IMR-90 (cell line): ENCODE results near the gene AMBP. TPM values are rescaled to one million over a fixed set of nuclear protein-coding genes. Genes with fewer than 3 reads are reported as not detected.

Experiments
- ATAC-seq: fragments of 200-7000 bp; cut with Tn5 transposase; 2 replicates; pipeline ENCODE4 v1.9.1; 2020; ENCODE audit warnings: low read depth, mild to moderate bottlenecking, moderate library complexity
- BruUV-seq: library from RNA; stranded (reverse); fragments of 400-500 nt; replicated peaks from 2 replicates; lab custom pipeline; 2021; lab: Mats Ljungman, UMichigan
- CTCF ChIA-PET: fragments of 300-600 bp; formaldehyde crosslinking; extraction: SDS; loops from one replicate; lab custom pipeline; 2021; ENCODE audit warnings: antibody characterized with exemption; lab: Yijun Ruan, JAX
- POLR2A ChIA-PET: fragments of 300-600 bp; sonication (Branson Sonifier 250); formaldehyde crosslinking; loops from one replicate; lab custom pipeline; 2022; ENCODE audit warnings: antibody characterized with exemption; ENCODE audit not compliant: unreplicated experiment; lab: Charles Lee
- DNase-seq: peaks from one replicate; pipeline ENCODE4 v3.0.0; 2013
- H2AFZ ChIP-seq: replicated peaks from 2 replicates; pipeline ENCODE3; 2013; ENCODE audit warnings: low read length, mild to moderate bottlenecking; ENCODE audit not compliant: poor library complexity
- H2AK5ac ChIP-seq: 2 replicates; pipeline ENCODE4 v1.6.1; 2013; ENCODE audit warnings: low read depth, low read length, inconsistent platforms
- H2AK9ac ChIP-seq: replicated peaks from 2 replicates; pipeline ENCODE3; 2013; ENCODE audit warnings: mild to moderate bottlenecking, low read depth, low read length, moderate library complexity; ENCODE audit not compliant: poor library complexity
- H2BK120ac ChIP-seq: 2 replicates; pipeline ENCODE4 v1.6.1; 2013; ENCODE audit warnings: low read depth, low read length, inconsistent platforms
- H2BK15ac ChIP-seq: 3 replicates; pipeline ENCODE4 v1.6.1; 2013; ENCODE audit warnings: low read depth, low read length, inconsistent platforms
- H2BK20ac ChIP-seq: 2 replicates; pipeline ENCODE4 v1.6.1; 2013; ENCODE audit warnings: low read depth, mild to moderate bottlenecking, inconsistent platforms, low read length, moderate library complexity
- H2BK5ac ChIP-seq: 2 replicates; pipeline ENCODE4 v1.6.1; 2013; ENCODE audit warnings: mild to moderate bottlenecking, low read depth, low read length, inconsistent platforms; ENCODE audit not compliant: poor library complexity, severe bottlenecking
- H3K14ac ChIP-seq: replicated peaks from 2 replicates; pipeline ENCODE4 v1.6.1; 2013; ENCODE audit warnings: low read depth, low read length, inconsistent platforms
- H3K18ac ChIP-seq: 2 replicates; pipeline ENCODE4 v1.6.1; 2013; ENCODE audit warnings: low read depth, low read length, control low read depth
- H3K23ac ChIP-seq: 2 replicates; pipeline ENCODE4 v1.6.1; 2013; ENCODE audit warnings: low read depth, low read length, inconsistent platforms
- H3K27ac ChIP-seq: 2 replicates; pipeline ENCODE4 v1.5.1; 2013; ENCODE audit warnings: mild to moderate bottlenecking, control low read depth, low read length; ENCODE audit not compliant: insufficient read depth
- H3K27me3 ChIP-seq: 2 replicates; pipeline ENCODE4 v1.6.1; 2013; ENCODE audit warnings: low read length; ENCODE audit not compliant: control insufficient read depth, insufficient read depth
- H3K36me3 ChIP-seq: 2 replicates; pipeline ENCODE4 v1.6.1; 2013; ENCODE audit warnings: low read length, mixed read lengths; ENCODE audit not compliant: control insufficient read depth, insufficient read depth
- H3K4ac ChIP-seq: 2 replicates; pipeline ENCODE4 v1.6.1; 2013; ENCODE audit warnings: low read depth, low read length, inconsistent platforms
- H3K4me1 ChIP-seq: 2 replicates; pipeline ENCODE4 v1.6.1; 2013; ENCODE audit warnings: low read length, mixed read lengths; ENCODE audit not compliant: control insufficient read depth, insufficient read depth
- H3K4me2 ChIP-seq: 2 replicates; pipeline ENCODE4 v1.6.1; 2013; ENCODE audit warnings: low read depth, mild to moderate bottlenecking, control low read depth, low read length, moderate library complexity
- H3K4me3 ChIP-seq: 2 replicates; pipeline ENCODE4 v1.5.1; 2013; ENCODE audit warnings: low read depth, mild to moderate bottlenecking, control low read depth, low read length, moderate library complexity; ENCODE audit not compliant: insufficient read depth
- H3K56ac ChIP-seq: 2 replicates; pipeline ENCODE4 v1.6.1; 2013; ENCODE audit warnings: low read length, inconsistent platforms; ENCODE audit not compliant: insufficient read depth; ENCODE audit errors: extremely low read depth
- H3K79me1 ChIP-seq, 2 experiments: 2 replicates each; pipeline ENCODE4 v1.6.1; 2013; ENCODE audit warnings: low read length in 2 of 2, inconsistent platforms in 1 of 2, low read depth in 1 of 2
- H3K9ac ChIP-seq: 2 replicates; pipeline ENCODE4 v1.6.1; 2013; ENCODE audit warnings: low read depth, low read length, control low read depth
- H3K9me1 ChIP-seq: 2 replicates; pipeline ENCODE4 v1.6.1; 2013; ENCODE audit warnings: low read length, inconsistent platforms; ENCODE audit not compliant: insufficient read depth
- H3K9me3 ChIP-seq: 2 replicates; pipeline ENCODE4 v1.6.1; 2013; ENCODE audit warnings: low read length; ENCODE audit not compliant: control insufficient read depth, insufficient read depth
- H4K20me1 ChIP-seq: 2 replicates; pipeline ENCODE4 v1.6.1; 2013; ENCODE audit warnings: low read length, inconsistent platforms; ENCODE audit not compliant: insufficient read depth
- H4K5ac ChIP-seq: 2 replicates; pipeline ENCODE4 v1.6.1; 2013; ENCODE audit warnings: mild to moderate bottlenecking, low read depth, low read length, control low read depth
- H4K8ac ChIP-seq, 2 experiments: 2 replicates each; pipeline ENCODE4 v1.6.1; 2013; ENCODE audit warnings: low read depth in 2 of 2, low read length in 2 of 2, control low read depth in 1 of 2, inconsistent platforms in 1 of 2
- H4K91ac ChIP-seq: 2 replicates; pipeline ENCODE4 v1.6.1; 2013; ENCODE audit warnings: low read depth, low read length, inconsistent platforms; ENCODE audit not compliant: insufficient read depth
- BHLHE40 ChIP-seq: fragments of 150-350 bp; IDR thresholded peaks from 2 replicates; pipeline ENCODE4 v1.6.1; 2016; ENCODE audit warnings: mild to moderate bottlenecking, low read depth, low read length
- CHD1 ChIP-seq: IDR thresholded peaks from 2 replicates; pipeline ENCODE4 v1.6.1; 2012; ENCODE audit warnings: low read depth, low read length, improper control_type of control experiment
- CTCF ChIP-seq: conservative IDR thresholded peaks from 2 replicates; pipeline ENCODE4 v1.5.1; 2012; ENCODE audit warnings: mild to moderate bottlenecking, low read depth, low read length, improper control_type of control experiment
- MAFK ChIP-seq: IDR thresholded peaks from 2 replicates; pipeline ENCODE4 v1.6.1; 2012; ENCODE audit warnings: low read depth, low read length, improper control_type of control experiment
- MAZ ChIP-seq: IDR thresholded peaks from 2 replicates; pipeline ENCODE4 v1.6.1; 2012; ENCODE audit warnings: low read depth, mild to moderate bottlenecking, low read length, improper control_type of control experiment, moderate library complexity, borderline replicate concordance
- MXI1 ChIP-seq: IDR thresholded peaks from 2 replicates; pipeline ENCODE4 v1.6.1; 2012; ENCODE audit warnings: low read depth, mild to moderate bottlenecking, low read length, moderate library complexity, borderline replicate concordance
- NFE2L2 ChIP-seq: fragments of 150-350 bp; IDR thresholded peaks from 2 replicates; pipeline ENCODE4 v1.6.1; 2016; ENCODE audit warnings: low read depth, mild to moderate bottlenecking, low read length
- POLR2A ChIP-seq: IDR thresholded peaks from 2 replicates; pipeline ENCODE4 v1.6.1; 2012; ENCODE audit warnings: mild to moderate bottlenecking, low read depth, low read length
- RAD21 ChIP-seq: IDR thresholded peaks from 2 replicates; pipeline ENCODE4 v1.6.1; 2012; ENCODE audit warnings: low read length, improper control_type of control experiment
- RCOR1 ChIP-seq: IDR thresholded peaks from 2 replicates; pipeline ENCODE4 v1.6.1; 2012; ENCODE audit warnings: mild to moderate bottlenecking, low read length, improper control_type of control experiment; ENCODE audit not compliant: insufficient replicate concordance
- SMC3 ChIP-seq: fragments of 150-350 bp; IDR thresholded peaks from 2 replicates; pipeline ENCODE4 v1.6.1; 2016; ENCODE audit warnings: low read depth, mild to moderate bottlenecking, antibody characterized with exemption, low read length, moderate library complexity
- WGBS, 2 experiments: methylation state at CpG; one replicate each; pipeline versions ENCODE4 v1.1.5 to v1.1.7; 2013; ENCODE audit warnings: missing lambda C conversion rate in 2 of 2; ENCODE audit not compliant: insufficient read length in 1 of 2; ENCODE audit errors: extremely low coverage in 2 of 2; 5-methylcytosine and 5-hydroxymethylcytosine counted together
- dilution Hi-C: fragments of 300-500 bp; cut with HindIII; formaldehyde crosslinking; loops from one replicate; pipeline ENCODE4 v1.14.3; 2018; ENCODE audit warnings: low sequenced_read_pairs; ENCODE audit not compliant: unreplicated experiment
- in situ Hi-C: fragments of 300-500 bp; cut with MboI; formaldehyde crosslinking; loops from 3 replicates; pipeline ENCODE4 v1.14.3; 2019; ENCODE audit warnings: low sequenced_read_pairs, inconsistent platforms, mixed read lengths
- intact Hi-C: fragments of 100-400 bp; cut with micrococcal nuclease; formaldehyde crosslinking; loops from 2 replicates; pipeline ENCODE4 v1.10.0; 2022
- polyA plus RNA-seq, 3 experiments: library from polyadenylated mRNA; depleted of rRNA; stranded (reverse); fragments of >200 nt; gene quantifications; 2 replicates each; pipeline ENCODE4 v1.2.3, GENCODE V29; 2012; ENCODE audit warnings: low replicate concordance in 1 of 3
- total RNA-seq: library from RNA; depleted of rRNA; stranded (reverse); fragments of >200 nt; gene quantifications from 2 replicates; pipeline ENCODE4 v1.2.3, GENCODE V29; 2012

The AMBP gene
- total and polyA plus RNA-seq, 2 of the 4 experiments (the other 2 are of a cell fraction): not detected

GRCh38 chr9:114035845-114036801 is 42.0 kb downstream of the AMBP start:
- dilution Hi-C loops (no loop called here), intact Hi-C loops (no loop called here), in situ Hi-C loops (no loop called here)
- Histone ChIP-seq H3K27ac (no peak overlapping the region), H2AK5ac (no peak overlapping the region), H3K9me1 (no peaks in the 10 kb centered on the region), H3K79me1 (no peaks in the 10 kb centered on the region), H4K91ac (no peak overlapping the region), H2BK15ac (no peak overlapping the region), H4K8ac (no peak overlapping the region), H2AK9ac (no peak overlapping the region), H3K14ac (no peak overlapping the region), H4K20me1 (no peaks in the 10 kb centered on the region; the same call in 1 of the 2 replicates), H3K4me2 (no peak overlapping the region), H3K23ac (no peak overlapping the region), H3K36me3 (peaks cover 55% of the 10 kb centered on the region), H3K27me3 (no peaks in the 10 kb centered on the region), H2BK20ac (no peak overlapping the region), H3K4ac (no peak overlapping the region), H2BK5ac (no peak overlapping the region), H3K9ac (no peak overlapping the region), H3K9me3 (no peaks in the 10 kb centered on the region), H3K4me3 (no peak overlapping the region), H3K56ac (no peak overlapping the region), H3K4me1 (no peaks in the 10 kb centered on the region), H2AFZ (peak overlapping the region; percentile 21), H3K18ac (no peak overlapping the region), H4K5ac (no peak overlapping the region), H2BK120ac (no peak overlapping the region)
- ATAC-seq (no peak), DNase-seq (no peak)
- POLR2A ChIA-PET: no interaction called here
- WGBS, 2 experiments: 100% methylated on average over 7 of the region's 18 CpGs; no CpG with 5 or more reads in 1 of the 2 experiments
- CTCF ChIA-PET: no interaction called here
- no peak for TF ChIP-seq RCOR1
- TF ChIP-seq NFE2L2: no peak
- TF ChIP-seq MAFK: no peak
- no peak for TF ChIP-seq POLR2A
- TF ChIP-seq SMC3: no peak
- TF ChIP-seq RAD21: no peak
- no peak for TF ChIP-seq CTCF
- TF ChIP-seq BHLHE40: no peak
- no peak for TF ChIP-seq MXI1
- TF ChIP-seq CHD1: no peak
- no peak for TF ChIP-seq MAZ
- BruUV-seq: no TSS peak
